Stimulated activated CD8-positive, alpha-beta memory T cell treated with anti-CD3 and anti-CD28 coated beads, Interleukin-12 subunit alpha, Interleukin-12 subunit beta, amount 100 ng/mL, for 24 hours (primary cell): Measurements from ENCODE around the gene ASB9.
"Not testable (repeated sequence)": the region's sequence is repeated elsewhere in the genome, so short reads cannot be mapped to it uniquely, and the experiment has no call there.

ENCODE experiments used
- DNase-seq: peaks from one replicate; pipeline ENCODE4 v3.0.0-alpha.2; 2020; ENCODE audit errors: extremely low read depth

Gene ASB9

DNA sequence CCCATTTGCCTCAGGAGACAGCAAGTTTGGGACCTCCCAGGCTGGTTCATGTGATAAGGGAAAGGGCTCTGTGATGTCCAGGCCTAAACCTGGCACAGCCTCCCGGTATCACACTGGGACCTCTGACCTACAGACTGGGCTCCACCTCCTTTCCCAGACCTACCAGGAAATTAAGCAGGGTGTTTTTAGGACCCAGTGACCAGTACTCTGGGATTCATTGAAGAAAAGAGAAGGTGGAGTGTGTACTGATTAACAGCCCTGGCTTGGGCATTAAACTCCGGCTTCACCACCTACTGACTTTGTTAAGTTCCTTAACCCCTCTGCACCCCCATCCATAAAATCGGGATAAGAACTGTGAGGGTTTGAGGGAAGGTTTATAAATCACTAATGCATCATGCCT is 28.6 kb downstream of the ASB9 start:
- DNase-seq = no peak

DNA sequence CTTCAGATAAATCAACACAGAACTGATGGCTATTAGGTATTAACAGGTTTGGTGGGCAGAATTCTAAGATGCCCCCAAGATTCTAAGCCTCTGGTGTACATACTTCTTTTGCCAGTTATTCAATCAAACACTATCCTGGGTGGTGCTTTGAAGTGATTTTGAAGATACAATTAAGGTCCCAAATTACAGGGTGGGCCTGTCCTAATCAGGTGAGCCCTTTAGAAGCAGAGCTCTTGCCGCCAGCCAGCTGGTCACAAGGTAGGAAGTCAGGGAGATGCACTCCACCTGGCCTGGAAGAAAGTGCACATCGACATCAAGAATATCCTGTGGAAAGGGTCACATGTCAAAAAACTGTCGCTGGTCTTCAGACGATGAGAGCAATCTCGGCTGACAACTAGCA is 29.5 kb downstream of the ASB9 start:
- no peak for DNase-seq

- DNase-seq = no peak
These were observed 33.7 kb downstream of the ASB9 start for GRCh38 chrX:15236146-15236545.

DNA sequence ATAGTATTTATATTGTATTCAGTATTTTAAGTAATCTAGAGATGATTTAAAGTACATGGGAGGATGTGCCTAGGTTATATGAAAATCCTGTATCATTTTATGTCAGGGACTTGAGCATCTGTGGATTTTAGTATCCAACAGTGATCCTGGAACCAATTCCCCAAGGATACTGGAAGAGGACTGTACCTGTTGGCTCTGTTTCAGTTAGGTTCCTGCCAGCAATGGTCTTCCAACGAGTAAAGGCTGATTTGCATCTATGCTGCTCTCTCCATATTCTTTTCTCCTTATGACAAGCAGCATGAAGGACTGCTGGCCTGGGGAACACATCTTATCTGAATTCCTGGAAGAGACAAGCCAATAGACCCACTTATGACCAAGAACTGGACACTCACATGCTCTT is 34.9 kb downstream of the ASB9 start:
- no peak for DNase-seq

- DNase-seq = no peak
These were observed 36.4 kb downstream of the ASB9 start for GRCh38 chrX:15233416-15234015.

- no peak for DNase-seq
These were observed 45.1 kb downstream of the ASB9 start for GRCh38 chrX:15224747-15225146.

- no peak for DNase-seq
These were observed 48.6 kb downstream of the ASB9 start for GRCh38 chrX:15221321-15221720.

- no peak for DNase-seq
These were observed 52.7 kb downstream of the ASB9 start for GRCh38 chrX:15217161-15217560.

- no peak for DNase-seq
These were observed 53.6 kb downstream of the ASB9 start for GRCh38 chrX:15216280-15216679.

DNA sequence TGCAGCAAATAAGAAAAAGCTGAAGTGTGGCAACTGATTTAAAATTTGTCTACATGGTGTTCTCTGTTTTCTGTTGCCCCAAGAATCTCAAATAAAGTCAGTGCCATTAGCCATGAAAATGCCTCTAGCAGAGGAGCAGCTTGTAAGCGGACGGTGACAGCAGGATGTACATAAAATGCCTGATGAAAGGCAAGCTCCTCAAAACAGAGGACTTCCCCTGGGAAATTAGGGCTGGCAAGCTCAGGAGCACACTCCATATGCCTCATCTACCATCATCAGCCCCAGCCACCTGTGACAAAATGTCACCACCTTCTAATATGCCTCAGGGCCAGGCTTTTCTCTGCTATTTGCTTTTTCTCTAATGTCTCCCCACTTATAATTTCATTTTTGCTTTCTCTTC is 54.5 kb downstream of the ASB9 start:
- DNase-seq = no peak

- DNase-seq = no peak
These were observed 55.3 kb downstream of the ASB9 start for GRCh38 chrX:15214588-15214987.

GRCh38 chrX:15209096-15209495 is 60.8 kb downstream of the ASB9 start:
- DNase-seq = no peak

GRCh38 chrX:15207994-15208393 is 61.9 kb downstream of the ASB9 start:
- no peak for DNase-seq

DNA sequence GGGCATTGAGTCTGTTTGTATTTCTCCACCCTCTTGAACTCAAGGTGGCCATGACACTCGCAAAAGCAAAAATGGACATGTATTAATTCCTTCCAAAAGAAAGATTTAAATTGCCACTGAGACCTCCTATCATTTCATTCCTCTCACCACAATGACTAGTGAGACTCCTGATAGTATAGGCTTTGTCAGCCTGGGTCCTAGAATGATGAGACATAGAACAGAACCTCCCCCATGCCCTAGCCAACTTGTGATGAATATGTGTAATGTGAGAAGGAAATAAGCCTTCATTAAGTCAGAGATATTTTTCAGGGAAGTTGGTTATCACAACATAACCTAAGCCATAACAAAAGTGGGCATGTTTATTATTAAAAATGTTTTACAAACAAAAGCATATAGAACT is 62.5 kb downstream of the ASB9 start:
- no peak for DNase-seq

GRCh38 chrX:15206306-15206705 is 63.6 kb downstream of the ASB9 start:
- DNase-seq = no peak

GRCh38 chrX:15204130-15204751 is 65.6 kb downstream of the ASB9 start:
- no peak for DNase-seq

DNA sequence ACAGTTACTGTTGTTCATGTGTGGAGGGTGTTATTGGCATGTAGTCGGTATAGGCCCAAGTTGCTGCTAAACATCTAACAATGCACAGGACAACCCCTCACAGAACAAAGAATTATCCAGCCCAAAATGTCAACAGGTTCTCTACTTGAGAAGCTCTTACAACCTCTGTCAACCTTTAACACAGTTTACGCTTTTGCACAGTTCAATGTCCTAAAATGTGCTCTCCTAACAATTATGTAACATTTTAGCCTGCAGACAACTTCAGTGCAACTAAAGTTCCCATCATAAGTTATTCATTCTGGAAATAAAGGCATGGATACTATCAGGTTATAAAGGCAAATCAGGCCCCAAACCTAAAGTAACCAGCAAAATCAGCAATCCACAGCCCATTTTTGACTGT is 66.2 kb downstream of the ASB9 start:
- DNase-seq = no peak

- no peak for DNase-seq
These were observed 67.3 kb downstream of the ASB9 start for GRCh38 chrX:15202454-15203177.

- DNase-seq = no peak
These were observed 69.0 kb downstream of the ASB9 start for GRCh38 chrX:15200871-15201270.

GRCh38 chrX:15198608-15199202 is 71.2 kb downstream of the ASB9 start:
- DNase-seq = not testable (repeated sequence)

DNA sequence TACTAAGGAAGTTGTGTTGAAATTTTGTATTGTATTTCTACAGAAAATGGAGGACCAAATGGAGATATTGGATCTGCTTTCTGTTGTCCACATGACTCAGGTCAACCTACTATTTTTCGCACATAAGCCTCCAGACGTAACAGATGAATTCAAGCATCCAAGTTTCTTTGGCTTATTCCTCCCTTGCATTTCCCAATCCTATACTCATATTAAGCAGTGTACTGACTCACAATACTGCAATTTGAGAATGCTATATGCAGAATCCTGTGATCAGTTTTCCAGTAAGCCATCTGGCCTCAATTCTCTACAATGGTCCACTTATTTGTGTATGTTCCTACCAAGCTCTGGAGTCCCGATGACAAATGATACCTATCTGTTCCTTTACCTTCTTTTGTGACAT is 75.7 kb downstream of the ASB9 start:
- no peak for DNase-seq
